Measurements from ENCODE around the gene SOD1.

DNA sequence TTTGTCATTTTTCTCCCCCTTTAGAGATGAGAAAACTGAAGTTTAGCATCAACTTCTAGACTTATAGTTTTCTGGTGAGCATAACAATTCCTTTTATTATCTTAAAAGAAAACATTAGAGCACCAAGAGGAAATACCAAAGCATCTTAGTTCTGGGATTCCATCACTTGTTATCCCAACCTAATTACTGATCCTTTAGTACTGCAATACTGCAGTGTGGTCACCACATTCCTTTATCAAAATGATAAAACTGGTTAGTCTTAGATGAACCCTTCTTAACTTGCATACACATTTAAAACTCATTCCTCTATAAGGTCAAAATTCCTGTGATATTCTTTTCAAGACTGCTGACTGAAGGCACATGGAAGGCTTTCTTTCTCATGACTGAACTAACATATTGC is 23.1 kb downstream of the SOD1 start:
- TF ChIP-seq, protein P1, sequence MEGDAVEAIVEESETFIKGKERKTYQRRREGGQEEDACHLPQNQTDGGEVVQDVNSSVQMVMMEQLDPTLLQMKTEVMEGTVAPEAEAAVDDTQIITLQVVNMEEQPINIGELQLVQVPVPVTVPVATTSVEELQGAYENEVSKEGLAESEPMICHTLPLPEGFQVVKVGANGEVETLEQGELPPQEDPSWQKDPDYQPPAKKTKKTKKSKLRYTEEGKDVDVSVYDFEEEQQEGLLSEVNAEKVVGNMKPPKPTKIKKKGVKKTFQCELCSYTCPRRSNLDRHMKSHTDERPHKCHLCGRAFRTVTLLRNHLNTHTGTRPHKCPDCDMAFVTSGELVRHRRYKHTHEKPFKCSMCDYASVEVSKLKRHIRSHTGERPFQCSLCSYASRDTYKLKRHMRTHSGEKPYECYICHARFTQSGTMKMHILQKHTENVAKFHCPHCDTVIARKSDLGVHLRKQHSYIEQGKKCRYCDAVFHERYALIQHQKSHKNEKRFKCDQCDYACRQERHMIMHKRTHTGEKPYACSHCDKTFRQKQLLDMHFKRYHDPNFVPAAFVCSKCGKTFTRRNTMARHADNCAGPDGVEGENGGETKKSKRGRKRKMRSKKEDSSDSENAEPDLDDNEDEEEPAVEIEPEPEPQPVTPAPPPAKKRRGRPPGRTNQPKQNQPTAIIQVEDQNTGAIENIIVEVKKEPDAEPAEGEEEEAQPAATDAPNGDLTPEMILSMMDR (IDR thresholded peaks at IDR 0.05; ENCODE audit: insufficient read depth, low read depth, low read length), result no peak
- TF ChIP-seq EZH2 (IDR thresholded peaks at IDR 0.05; ENCODE audit: insufficient read depth, low read length), result no peak

Data from astrocyte (in vitro differentiated cells and primary cell).